Measurements from ENCODE around the gene MOSPD2.

The MOSPD2 gene

GRCh38 chrX:14832151-14832550, 41.1 kb upstream of the MOSPD2 start:
- no peak overlapping the region for H2BK5ac ChIP-seq (ENCODE audit: low read depth, low read length, poor library complexity, severe bottlenecking)
- no peak overlapping the region for H2BK120ac ChIP-seq (ENCODE audit: low read depth, low read length)
- no peak overlapping the region for H2BK12ac ChIP-seq (ENCODE audit: low read length in 2 of 2)
- H3K4me2 ChIP-seq (ENCODE audit: low read length, poor library complexity, severe bottlenecking), result no peak overlapping the region
- no peak overlapping the region for H3K23ac ChIP-seq (ENCODE audit: low read length in 2 of 2)
- H3K18ac ChIP-seq (ENCODE audit: low read depth in 1 of 2, low read length in 2 of 2), result no peak overlapping the region
- no peaks in the 10 kb centered on the region for H3K36me3 ChIP-seq (ENCODE audit: control insufficient read depth in 1 of 2, insufficient read depth in 2 of 2, low read depth in 1 of 2, low read length in 2 of 2)
- no peak overlapping the region for H3K9ac ChIP-seq (ENCODE audit: low read length)
- H2BK15ac ChIP-seq (ENCODE audit: low read depth, poor library complexity, severe bottlenecking), result no peak overlapping the region
- no peak overlapping the region for H4K91ac ChIP-seq (ENCODE audit: low read length)
- no peaks in the 10 kb centered on the region for H3K9me3 ChIP-seq (ENCODE audit: control insufficient read depth, low read length)
- no peaks in the 10 kb centered on the region for H3K4me1 ChIP-seq (ENCODE audit: control insufficient read depth, insufficient read depth, low read depth, low read length)
- H2AFZ ChIP-seq (ENCODE audit: low read depth, low read length), result no peak overlapping the region
- no peak overlapping the region for H3K4ac ChIP-seq (ENCODE audit: low read depth in 1 of 2, low read length in 2 of 2)
- WGBS, result 5% methylated on average over 2 of the region's 2 CpGs
- H3K27me3 ChIP-seq (ENCODE audit: control insufficient read depth in 1 of 2, insufficient read depth in 1 of 2, low read length in 2 of 2), result no peaks in the 10 kb centered on the region
- peak; percentile 36 for DNase-seq
- H3K27ac ChIP-seq (ENCODE audit: low read length, poor library complexity, severe bottlenecking), result no peak overlapping the region
- no peak overlapping the region for H4K8ac ChIP-seq (ENCODE audit: low read length)
- no peak overlapping the region for H2AK5ac ChIP-seq (ENCODE audit: low read length, severe bottlenecking)
- H3K79me1 ChIP-seq (replicated peaks; ENCODE audit: low read length, poor library complexity, severe bottlenecking), result no peaks in the 10 kb centered on the region
- no peak overlapping the region for H3K14ac ChIP-seq (ENCODE audit: low read length in 2 of 2)
- H3K4me3 ChIP-seq (ENCODE audit: insufficient read depth in 1 of 2, low read depth in 1 of 2, low read length in 2 of 2), result no peak overlapping the region

- H3K4me1 ChIP-seq (ENCODE audit: control insufficient read depth, insufficient read depth, low read depth, low read length), result no peaks in the 10 kb centered on the region
- H3K9me3 ChIP-seq (ENCODE audit: control insufficient read depth, low read length), result no peaks in the 10 kb centered on the region
- H3K27me3 ChIP-seq (ENCODE audit: control insufficient read depth in 1 of 2, insufficient read depth in 1 of 2, low read length in 2 of 2), result no peaks in the 10 kb centered on the region
- no peaks in the 10 kb centered on the region for H3K36me3 ChIP-seq (ENCODE audit: control insufficient read depth in 1 of 2, insufficient read depth in 2 of 2, low read depth in 1 of 2, low read length in 2 of 2)
- H3K4me2 ChIP-seq (ENCODE audit: low read length, poor library complexity, severe bottlenecking), result no peak overlapping the region
- H3K9ac ChIP-seq (ENCODE audit: low read length), result no peak overlapping the region
- H2BK12ac ChIP-seq (ENCODE audit: low read length in 2 of 2), result no peak overlapping the region
- no peak overlapping the region for H3K18ac ChIP-seq (ENCODE audit: low read depth in 1 of 2, low read length in 2 of 2)
- H2AK5ac ChIP-seq (ENCODE audit: low read length, severe bottlenecking), result no peak overlapping the region
- DNase-seq, result no peak
- H3K27ac ChIP-seq (ENCODE audit: low read length, poor library complexity, severe bottlenecking), result no peak overlapping the region
- H2BK5ac ChIP-seq (ENCODE audit: low read depth, low read length, poor library complexity, severe bottlenecking), result no peak overlapping the region
- H4K8ac ChIP-seq (ENCODE audit: low read length), result no peak overlapping the region
- no peak overlapping the region for H3K14ac ChIP-seq (ENCODE audit: low read length in 2 of 2)
- H2AFZ ChIP-seq (ENCODE audit: low read depth, low read length), result no peak overlapping the region
- H2BK15ac ChIP-seq (ENCODE audit: low read depth, poor library complexity, severe bottlenecking), result no peak overlapping the region
- no peak overlapping the region for H2BK120ac ChIP-seq (ENCODE audit: low read depth, low read length)
- H3K4ac ChIP-seq (ENCODE audit: low read depth in 1 of 2, low read length in 2 of 2), result no peak overlapping the region
- H3K79me1 ChIP-seq (replicated peaks; ENCODE audit: low read length, poor library complexity, severe bottlenecking), result no peaks in the 10 kb centered on the region
- no peak overlapping the region for H3K4me3 ChIP-seq (ENCODE audit: insufficient read depth in 1 of 2, low read depth in 1 of 2, low read length in 2 of 2)
- H4K91ac ChIP-seq (ENCODE audit: low read length), result no peak overlapping the region
- no peak overlapping the region for H3K23ac ChIP-seq (ENCODE audit: low read length in 2 of 2)
Measured at GRCh38 chrX:14832586-14832985, 40.6 kb upstream of the MOSPD2 start.

GRCh38 chrX:14837155-14837554, 36.1 kb upstream of the MOSPD2 start:
- no peak overlapping the region for H3K4ac ChIP-seq (ENCODE audit: low read depth in 1 of 2, low read length in 2 of 2)
- 100% methylated on average over 2 of the region's 2 CpGs for WGBS
- H2AFZ ChIP-seq (ENCODE audit: low read depth, low read length), result no peak overlapping the region
- no peak overlapping the region for H2BK5ac ChIP-seq (ENCODE audit: low read depth, low read length, poor library complexity, severe bottlenecking)
- no peaks in the 10 kb centered on the region for H3K27me3 ChIP-seq (ENCODE audit: control insufficient read depth in 1 of 2, insufficient read depth in 1 of 2, low read length in 2 of 2)
- no peak overlapping the region for H2BK120ac ChIP-seq (ENCODE audit: low read depth, low read length)
- no peaks in the 10 kb centered on the region for H3K79me1 ChIP-seq (replicated peaks; ENCODE audit: low read length, poor library complexity, severe bottlenecking)
- no peak overlapping the region for H3K9ac ChIP-seq (ENCODE audit: low read length)
- no peak overlapping the region for H3K18ac ChIP-seq (ENCODE audit: low read depth in 1 of 2, low read length in 2 of 2)
- no peaks in the 10 kb centered on the region for H3K36me3 ChIP-seq (ENCODE audit: control insufficient read depth in 1 of 2, insufficient read depth in 2 of 2, low read depth in 1 of 2, low read length in 2 of 2)
- H4K91ac ChIP-seq (ENCODE audit: low read length), result no peak overlapping the region
- no peaks in the 10 kb centered on the region for H3K4me1 ChIP-seq (ENCODE audit: control insufficient read depth, insufficient read depth, low read depth, low read length)
- DNase-seq, result no peak
- no peak overlapping the region for H2BK12ac ChIP-seq (ENCODE audit: low read length in 2 of 2)
- no peak overlapping the region for H3K4me2 ChIP-seq (ENCODE audit: low read length, poor library complexity, severe bottlenecking)
- no peak overlapping the region for H3K14ac ChIP-seq (ENCODE audit: low read length in 2 of 2)
- H2AK5ac ChIP-seq (ENCODE audit: low read length, severe bottlenecking), result no peak overlapping the region
- H3K23ac ChIP-seq (ENCODE audit: low read length in 2 of 2), result no peak overlapping the region
- no peak overlapping the region for H4K8ac ChIP-seq (ENCODE audit: low read length)
- H3K9me3 ChIP-seq (ENCODE audit: control insufficient read depth, low read length), result no peaks in the 10 kb centered on the region
- H2BK15ac ChIP-seq (ENCODE audit: low read depth, poor library complexity, severe bottlenecking), result no peak overlapping the region
- H3K27ac ChIP-seq (ENCODE audit: low read length, poor library complexity, severe bottlenecking), result no peak overlapping the region
- no peak overlapping the region for H3K4me3 ChIP-seq (ENCODE audit: insufficient read depth in 1 of 2, low read depth in 1 of 2, low read length in 2 of 2)

GRCh38 chrX:14843666-14844065, 29.6 kb upstream of the MOSPD2 start:
- Histone ChIP-seq H2BK12ac (ENCODE audit: low read length in 2 of 2) (no peak overlapping the region), H3K27ac (ENCODE audit: low read length, poor library complexity, severe bottlenecking) (no peak overlapping the region), H3K79me1 (replicated peaks; ENCODE audit: low read length, poor library complexity, severe bottlenecking) (no peaks in the 10 kb centered on the region), H2BK15ac (ENCODE audit: low read depth, poor library complexity, severe bottlenecking) (no peak overlapping the region), H3K4ac (ENCODE audit: low read depth in 1 of 2, low read length in 2 of 2) (no peak overlapping the region), H3K23ac (ENCODE audit: low read length in 2 of 2) (no peak overlapping the region), H4K91ac (ENCODE audit: low read length) (no peak overlapping the region), H2BK5ac (ENCODE audit: low read depth, low read length, poor library complexity, severe bottlenecking) (no peak overlapping the region), H3K4me3 (ENCODE audit: insufficient read depth in 1 of 2, low read depth in 1 of 2, low read length in 2 of 2) (no peak overlapping the region), H2BK120ac (ENCODE audit: low read depth, low read length) (no peak overlapping the region), H2AK5ac (ENCODE audit: low read length, severe bottlenecking) (no peak overlapping the region), H4K8ac (ENCODE audit: low read length) (no peak overlapping the region), H3K27me3 (ENCODE audit: control insufficient read depth in 1 of 2, insufficient read depth in 1 of 2, low read length in 2 of 2) (no peaks in the 10 kb centered on the region), H3K4me1 (ENCODE audit: control insufficient read depth, insufficient read depth, low read depth, low read length) (no peaks in the 10 kb centered on the region), H3K9me3 (ENCODE audit: control insufficient read depth, low read length) (no peaks in the 10 kb centered on the region), H3K4me2 (ENCODE audit: low read length, poor library complexity, severe bottlenecking) (no peak overlapping the region), H3K9ac (ENCODE audit: low read length) (no peak overlapping the region), H3K36me3 (ENCODE audit: control insufficient read depth in 1 of 2, insufficient read depth in 2 of 2, low read depth in 1 of 2, low read length in 2 of 2) (no peaks in the 10 kb centered on the region), H3K14ac (ENCODE audit: low read length in 2 of 2) (no peak overlapping the region), H2AFZ (ENCODE audit: low read depth, low read length) (no peak overlapping the region), H3K18ac (ENCODE audit: low read depth in 1 of 2, low read length in 2 of 2) (no peak overlapping the region)
- WGBS, result no CpG with 5 or more reads among the region's 4 CpGs
- no peak for DNase-seq

All from mesenchymal stem cell (in vitro differentiated cells and primary cell).